ENCODE results near the gene MCTP1.

Gene MCTP1

GRCh38 chr5:95105638-95106037 is 179.3 kb downstream of the MCTP1 start:
- no peak for TF ChIP-seq ZFX (IDR thresholded peaks at IDR 0.05)
- no peak for TF ChIP-seq CTCF (conservative IDR thresholded peaks at IDR 0.05)
- H3K27ac ChIP-seq = no peak overlapping the region

DNA sequence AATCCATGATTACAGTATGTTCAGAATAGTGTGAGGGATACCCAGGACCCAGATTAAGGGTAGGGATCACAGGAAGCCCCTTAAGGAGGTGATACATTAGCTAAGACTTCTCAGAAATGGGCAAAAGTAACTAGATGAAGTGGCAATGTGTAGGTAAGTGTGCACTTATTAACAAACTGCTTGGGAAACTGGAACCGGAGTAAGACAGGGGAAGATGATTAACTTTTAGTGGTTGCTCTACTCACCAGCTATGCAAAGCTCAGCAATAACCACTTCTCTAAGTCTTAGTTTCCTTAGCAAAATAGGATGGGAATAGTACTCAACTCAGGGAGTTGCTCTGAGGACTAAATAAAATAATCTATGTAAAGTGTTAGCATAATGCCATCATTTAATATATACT is 182.2 kb downstream of the MCTP1 start:
- no peak overlapping the region for H3K27ac ChIP-seq
- no peak for TF ChIP-seq CTCF (conservative IDR thresholded peaks at IDR 0.05)
- TF ChIP-seq ZFX (IDR thresholded peaks at IDR 0.05) = no peak

GRCh38 chr5:95102080-95102479 is 182.8 kb downstream of the MCTP1 start:
- no peak for TF ChIP-seq CTCF (conservative IDR thresholded peaks at IDR 0.05)
- no peak for TF ChIP-seq ZFX (IDR thresholded peaks at IDR 0.05)
- H3K27ac ChIP-seq = no peak overlapping the region

DNA sequence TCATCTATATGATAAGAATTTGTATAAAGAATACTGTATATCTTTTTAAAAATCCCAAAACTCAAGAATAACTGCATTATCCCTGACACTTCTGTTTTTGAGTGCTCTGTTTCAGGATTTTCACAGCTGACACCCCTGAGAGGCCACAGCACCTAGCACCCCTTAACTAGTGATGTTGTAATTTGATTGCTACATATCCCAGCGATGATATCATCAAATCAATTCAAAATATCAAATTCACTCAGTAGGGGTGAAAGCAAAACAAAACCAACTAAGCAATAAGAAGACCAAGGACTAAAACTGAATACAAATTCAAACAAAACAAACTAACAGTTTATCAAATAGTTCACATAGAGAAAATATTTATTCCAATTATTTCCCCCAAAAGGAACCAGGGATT is 184.3 kb downstream of the MCTP1 start:
- no peak for TF ChIP-seq CTCF (conservative IDR thresholded peaks at IDR 0.05)
- no peak for TF ChIP-seq ZFX (IDR thresholded peaks at IDR 0.05)
- no peak overlapping the region for H3K27ac ChIP-seq

- no peak for TF ChIP-seq CTCF (conservative IDR thresholded peaks at IDR 0.05)
- no peak for TF ChIP-seq ZFX (IDR thresholded peaks at IDR 0.05)
Observed at GRCh38 chr5:95098012-95098411, 186.9 kb downstream of the MCTP1 start.

GRCh38 chr5:95093211-95093610 is 191.7 kb downstream of the MCTP1 start:
- TF ChIP-seq ZFX (IDR thresholded peaks at IDR 0.05) = no peak
- no peak for TF ChIP-seq CTCF (conservative IDR thresholded peaks at IDR 0.05)
- H3K27ac ChIP-seq = no peak overlapping the region

More at GRCh38 chr5:95098012-95098411, 186.9 kb downstream of the MCTP1 start:
- H3K27ac ChIP-seq = no peak overlapping the region

GRCh38 chr5:95090774-95091173 is 194.1 kb downstream of the MCTP1 start:
- no peak overlapping the region for H3K27ac ChIP-seq
- TF ChIP-seq CTCF (conservative IDR thresholded peaks at IDR 0.05) (no peak), ZFX (IDR thresholded peaks at IDR 0.05) (no peak)
